SU-DHL-6 (cell line): Measurements from ENCODE around the gene SPO11.

Experiments used
- H2AFZ ChIP-seq: fragments of 200-600 bp; sonication (generic); 2 replicates; pipeline ENCODE4 v1.6.1; 2014; ENCODE audit warnings: low read depth, mild to moderate bottlenecking, moderate library complexity, mixed read lengths, antibody characterized with exemption, low read length; ENCODE audit not compliant: severe bottlenecking
- H3F3A ChIP-seq: fragments of 200-600 bp; shearing (Covaris generic); 2 replicates; pipeline ENCODE4 v1.6.0; 2016; ENCODE audit warnings: antibody characterized with exemption, mild to moderate bottlenecking; ENCODE audit not compliant: insufficient read depth
- H3K27ac ChIP-seq: fragments of 200-600 bp; sonication (generic); 2 replicates; pipeline ENCODE4 v1.5.1; 2016; ENCODE audit warnings: low read depth, mild to moderate bottlenecking, low read length, moderate library complexity, mixed read lengths
- H3K27me3 ChIP-seq: fragments of 200-600 bp; sonication (generic), shearing (Covaris generic); 2 replicates; pipeline ENCODE4 v1.6.0; 2014; ENCODE audit warnings: mild to moderate bottlenecking, low read length
- H3K36me3 ChIP-seq: fragments of 200-600 bp; sonication (generic); 2 replicates; pipeline ENCODE4 v1.6.1; 2014; ENCODE audit warnings: mild to moderate bottlenecking, low read length, mixed read lengths
- H3K4me2 ChIP-seq: fragments of 300-600, 200-600 bp; shearing (Covaris generic), sonication (generic); 2 replicates; pipeline ENCODE4 v1.6.0; 2014; ENCODE audit warnings: low read length, low read depth, mild to moderate bottlenecking; ENCODE audit not compliant: poor library complexity, severe bottlenecking
- H3K4me3 ChIP-seq: fragments of 200-600 bp; sonication (generic); 2 replicates; pipeline ENCODE4 v1.5.1; 2014; ENCODE audit warnings: antibody characterized with exemption, low read length, mild to moderate bottlenecking, mixed read lengths; ENCODE audit not compliant: insufficient read depth, poor library complexity, severe bottlenecking
- H3K79me2 ChIP-seq: fragments of 200-600 bp; sonication (generic); 2 replicates; pipeline ENCODE4 v1.6.1; 2014; ENCODE audit warnings: mild to moderate bottlenecking, low read length, moderate library complexity; ENCODE audit not compliant: insufficient read depth
- H3K9ac ChIP-seq: fragments of 200-600 bp; sonication (generic); 2 replicates; pipeline ENCODE4 v1.7.0; 2014; ENCODE audit warnings: mild to moderate bottlenecking, low read length
- H3K9me2 ChIP-seq: fragments of 200-600 bp; sonication (generic); replicated peaks from 2 replicates; pipeline ENCODE4 v1.6.1; 2014; ENCODE audit warnings: low read length; ENCODE audit not compliant: insufficient read depth
- H3K9me3 ChIP-seq: fragments of 200-600 bp; sonication (generic); 2 replicates; pipeline ENCODE4 v1.6.1; 2014; ENCODE audit warnings: low read length, mixed read lengths; ENCODE audit not compliant: insufficient read depth
- H4K20me1 ChIP-seq: fragments of 200-600 bp; sonication (generic); 2 replicates; pipeline ENCODE4 v1.6.1; 2014; ENCODE audit warnings: low read depth, mild to moderate bottlenecking, antibody characterized with exemption, low read length, moderate library complexity, mixed read lengths
- EZH2phosphoT487 ChIP-seq: fragments of 200-600 bp; sonication (generic), shearing (Covaris generic); conservative IDR thresholded peaks from 2 replicates; pipeline ENCODE4 v1.6.1; 2018; ENCODE audit warnings: mild to moderate bottlenecking, antibody characterized with exemption, low read length, moderate library complexity, mixed read lengths
- TF ChIP-seq, protein P1 (sequence below): fragments of 200-600 bp; sonication (generic); IDR thresholded peaks from one replicate; pipeline ENCODE4 v1.5.1; 2017; ENCODE audit warnings: antibody characterized with exemption, mild to moderate bottlenecking, low read length, moderate library complexity; ENCODE audit not compliant: insufficient read depth, poor library complexity, severe bottlenecking

The SPO11 gene

GRCh38 chr20:57335392-57335791 lies 5.8 kb downstream of the SPO11 start:
- Histone ChIP-seq H4K20me1 (no peaks in the 10 kb centered on the region), H3K9me2 (no peaks in the 10 kb centered on the region), H3K4me3 (no peak overlapping the region), H3K36me3 (no peaks in the 10 kb centered on the region), H3K27me3 (no peaks in the 10 kb centered on the region), H3K4me2 (no peak overlapping the region), H3K27ac (no peak overlapping the region), H3K9ac (no peak overlapping the region), H3F3A (peaks cover 8% of the 10 kb centered on the region; the same call in 1 of the 2 replicates), H2AFZ (no peak overlapping the region), H3K9me3 (no peaks in the 10 kb centered on the region), H3K79me2 (no peaks in the 10 kb centered on the region)
- TF ChIP-seq, protein P1, sequence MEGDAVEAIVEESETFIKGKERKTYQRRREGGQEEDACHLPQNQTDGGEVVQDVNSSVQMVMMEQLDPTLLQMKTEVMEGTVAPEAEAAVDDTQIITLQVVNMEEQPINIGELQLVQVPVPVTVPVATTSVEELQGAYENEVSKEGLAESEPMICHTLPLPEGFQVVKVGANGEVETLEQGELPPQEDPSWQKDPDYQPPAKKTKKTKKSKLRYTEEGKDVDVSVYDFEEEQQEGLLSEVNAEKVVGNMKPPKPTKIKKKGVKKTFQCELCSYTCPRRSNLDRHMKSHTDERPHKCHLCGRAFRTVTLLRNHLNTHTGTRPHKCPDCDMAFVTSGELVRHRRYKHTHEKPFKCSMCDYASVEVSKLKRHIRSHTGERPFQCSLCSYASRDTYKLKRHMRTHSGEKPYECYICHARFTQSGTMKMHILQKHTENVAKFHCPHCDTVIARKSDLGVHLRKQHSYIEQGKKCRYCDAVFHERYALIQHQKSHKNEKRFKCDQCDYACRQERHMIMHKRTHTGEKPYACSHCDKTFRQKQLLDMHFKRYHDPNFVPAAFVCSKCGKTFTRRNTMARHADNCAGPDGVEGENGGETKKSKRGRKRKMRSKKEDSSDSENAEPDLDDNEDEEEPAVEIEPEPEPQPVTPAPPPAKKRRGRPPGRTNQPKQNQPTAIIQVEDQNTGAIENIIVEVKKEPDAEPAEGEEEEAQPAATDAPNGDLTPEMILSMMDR = no peak
- no peak for TF ChIP-seq EZH2phosphoT487

GRCh38 chr20:57341663-57342062 lies 12.1 kb downstream of the SPO11 start:
- no peaks in the 10 kb centered on the region for H3K36me3 ChIP-seq
- H3K27ac ChIP-seq = no peak overlapping the region
- H3K4me2 ChIP-seq = no peak overlapping the region
- no peak overlapping the region for H3K9ac ChIP-seq
- H3K9me3 ChIP-seq = no peaks in the 10 kb centered on the region
- TF ChIP-seq EZH2phosphoT487 = no peak
- TF ChIP-seq, protein P1 = no peak
- no peak overlapping the region for H2AFZ ChIP-seq
- H3F3A ChIP-seq = no peaks in the 10 kb centered on the region
- no peaks in the 10 kb centered on the region for H3K79me2 ChIP-seq
- no peaks in the 10 kb centered on the region for H4K20me1 ChIP-seq
- no peak overlapping the region for H3K4me3 ChIP-seq
- no peaks in the 10 kb centered on the region for H3K9me2 ChIP-seq
- H3K27me3 ChIP-seq = no peaks in the 10 kb centered on the region

- Histone ChIP-seq H3K4me3 (no peak overlapping the region), H3K4me2 (no peak overlapping the region), H3K27ac (no peak overlapping the region), H3K9me2 (no peaks in the 10 kb centered on the region), H3F3A (no peaks in the 10 kb centered on the region), H4K20me1 (no peaks in the 10 kb centered on the region), H3K27me3 (no peaks in the 10 kb centered on the region), H2AFZ (no peak overlapping the region), H3K9ac (no peak overlapping the region), H3K9me3 (no peaks in the 10 kb centered on the region), H3K36me3 (no peaks in the 10 kb centered on the region), H3K79me2 (no peaks in the 10 kb centered on the region)
- no peak for TF ChIP-seq EZH2phosphoT487
- TF ChIP-seq, protein P1 = no peak
Measured at GRCh38 chr20:57342829-57343228, 13.2 kb downstream of the SPO11 start.

GRCh38 chr20:57346477-57346876 lies 16.9 kb downstream of the SPO11 start:
- Histone ChIP-seq H3K9me2 (no peaks in the 10 kb centered on the region), H2AFZ (no peak overlapping the region), H3K79me2 (peaks cover 4% of the 10 kb centered on the region), H3K36me3 (no peaks in the 10 kb centered on the region), H3K9ac (no peak overlapping the region), H3K4me3 (no peak overlapping the region), H3F3A (peaks cover 11% of the 10 kb centered on the region; the same call in 1 of the 2 replicates), H4K20me1 (no peaks in the 10 kb centered on the region), H3K9me3 (no peaks in the 10 kb centered on the region), H3K4me2 (no peak overlapping the region), H3K27me3 (no peaks in the 10 kb centered on the region), H3K27ac (no peak overlapping the region)
- TF ChIP-seq, protein P1 = peak; percentile 67
- TF ChIP-seq EZH2phosphoT487 = no peak
